B cell (primary cell): ENCODE results near the gene LHX6.

Source experiments
- CTCF ChIP-seq: fragments of 200-600 bp; IDR thresholded peaks from one replicate; pipeline ENCODE4 v1.8.0; 2022; ENCODE audit warnings: antibody characterized with exemption, mild to moderate bottlenecking
- EZH2 ChIP-seq: IDR thresholded peaks from 2 replicates; pipeline ENCODE4 v1.6.1; 2012; ENCODE audit warnings: borderline replicate concordance, low read depth, mild to moderate bottlenecking, moderate library complexity, low read length; ENCODE audit not compliant: insufficient read depth, poor library complexity, severe bottlenecking

- TF ChIP-seq EZH2, result no peak
- no peak for TF ChIP-seq CTCF
Observed at GRCh38 chr9:122274055-122274454, 45.3 kb upstream of the LHX6 start.
